Caco-2 (cell line): ENCODE data around the gene RRAD. TPM values are rescaled to one million over a fixed set of nuclear protein-coding genes. Genes with fewer than 3 reads are reported as not detected.

ENCODE experiments used
- BruUV-seq: library from RNA; stranded (reverse); fragments of 400-500 nt; replicated peaks from 2 replicates; lab custom pipeline; 2021; lab: Mats Ljungman, UMichigan
- CTCF ChIA-PET: fragments of 300-600 bp; sonication (Branson Sonifier 250); formaldehyde crosslinking; loops from one replicate; lab custom pipeline; 2022; ENCODE audit warnings: antibody characterized with exemption; lab: Charles Lee
- POLR2A ChIA-PET: fragments of 300-600 bp; sonication (Branson Sonifier 250); formaldehyde crosslinking; loops from one replicate; lab custom pipeline; 2022; ENCODE audit warnings: antibody characterized with exemption; lab: Charles Lee
- DNase-seq, 2 experiments: peaks; one replicate each; pipeline versions ENCODE4 v3.0.0 to v3.0.0-alpha.2; 2020 to 2022
- H3K27me3 ChIP-seq: replicated peaks from 2 replicates; pipeline ENCODE4 v1.6.0; 2011; ENCODE audit warnings: low read length; ENCODE audit not compliant: control insufficient read depth, insufficient read depth
- H3K36me3 ChIP-seq: 2 replicates; pipeline ENCODE4 v1.5.1; 2011; ENCODE audit warnings: low read length; ENCODE audit not compliant: control insufficient read depth, insufficient read depth
- H3K4me1 ChIP-seq: fragments of 250-450 bp; sonication (Bioruptor Pico); 2 replicates; pipeline ENCODE4 v1.5.1; 2020; ENCODE audit warnings: mild to moderate bottlenecking
- H3K4me3 ChIP-seq: 2 replicates; pipeline ENCODE4 v1.5.1; 2011; ENCODE audit warnings: low read depth, mild to moderate bottlenecking, control low read depth, low read length
- H3K9me3 ChIP-seq: fragments of 250-450 bp; sonication (Bioruptor Pico); 2 replicates; pipeline ENCODE4 v1.5.1; 2020; ENCODE audit warnings: mild to moderate bottlenecking, moderate library complexity
- H3K27ac Mint-ChIP-seq: one replicate; pipeline ENCODE4 v1.8.0; 2022; ENCODE audit warnings: mixed read lengths; ENCODE audit not compliant: unreplicated experiment
- H3K27me3 Mint-ChIP-seq: one replicate; pipeline ENCODE4 v1.8.0; 2022; ENCODE audit warnings: mixed read lengths; ENCODE audit not compliant: insufficient read depth, unreplicated experiment
- H3K36me3 Mint-ChIP-seq: one replicate; pipeline ENCODE4 v1.8.0; 2022; ENCODE audit warnings: mild to moderate bottlenecking, mixed read lengths; ENCODE audit not compliant: insufficient read depth, unreplicated experiment
- H3K4me1 Mint-ChIP-seq: one replicate; pipeline ENCODE4 v1.8.0; 2022; ENCODE audit warnings: low read depth, mixed read lengths; ENCODE audit not compliant: unreplicated experiment
- H3K4me3 Mint-ChIP-seq: one replicate; pipeline ENCODE4 v1.8.0; 2022; ENCODE audit warnings: mild to moderate bottlenecking, moderate library complexity, mixed read lengths; ENCODE audit not compliant: unreplicated experiment
- H3K9me3 Mint-ChIP-seq: one replicate; pipeline ENCODE4 v1.8.0; 2022; ENCODE audit warnings: mixed read lengths; ENCODE audit not compliant: unreplicated experiment
- intact Hi-C: fragments of 100-400 bp; cut with micrococcal nuclease; formaldehyde crosslinking; loops from one replicate; pipeline ENCODE4 v1.10.0; 2022; ENCODE audit not compliant: unreplicated experiment
- total RNA-seq: library from RNA; stranded (reverse); gene quantifications from 2 replicates; pipeline ENCODE4 v1.2.3, GENCODE V29; 2022
- TF ChIP-seq, protein P1 (sequence below), 2 experiments: fragments of 200-600 bp in 1 of 2; IDR thresholded peaks; 1 replicate in 1 of 2; 2 replicates in 1 of 2; pipeline versions ENCODE4 v1.5.1 to v1.8.0; 2011 to 2022; ENCODE audit warnings: antibody characterized with exemption in 1 of 2, control low read depth in 1 of 2, inconsistent platforms in 1 of 2, low read depth in 1 of 2, low read length in 1 of 2, mild to moderate bottlenecking in 1 of 2, moderate library complexity in 1 of 2; ENCODE audit not compliant: insufficient read depth in 1 of 2, severe bottlenecking in 1 of 2, unreplicated experiment in 1 of 2

The RRAD gene
- total RNA-seq, 1 experiment from 2014 or later, result 1.1 TPM

- CTCF ChIA-PET, result no interaction called here
- H3K27ac Mint-ChIP-seq, result no peak overlapping the region
- no peaks in the 10 kb centered on the region for H3K4me1 ChIP-seq
- peaks cover 4% of the 10 kb centered on the region for H3K27me3 Mint-ChIP-seq
- peaks cover 12% of the 10 kb centered on the region for H3K36me3 Mint-ChIP-seq
- H3K9me3 Mint-ChIP-seq, result no peaks in the 10 kb centered on the region
- POLR2A ChIA-PET, result no interaction called here
- H3K36me3 ChIP-seq, result no peaks in the 10 kb centered on the region
- intact Hi-C loops, result no loop called here
- H3K27me3 ChIP-seq, result no peaks in the 10 kb centered on the region
- H3K4me3 ChIP-seq, result no peak overlapping the region
- no peak for DNase-seq
- no peak overlapping the region for H3K4me3 Mint-ChIP-seq
- no TSS peak for BruUV-seq
- H3K9me3 ChIP-seq, result no peaks in the 10 kb centered on the region
- no peaks in the 10 kb centered on the region for H3K4me1 Mint-ChIP-seq
- TF ChIP-seq, protein P1, sequence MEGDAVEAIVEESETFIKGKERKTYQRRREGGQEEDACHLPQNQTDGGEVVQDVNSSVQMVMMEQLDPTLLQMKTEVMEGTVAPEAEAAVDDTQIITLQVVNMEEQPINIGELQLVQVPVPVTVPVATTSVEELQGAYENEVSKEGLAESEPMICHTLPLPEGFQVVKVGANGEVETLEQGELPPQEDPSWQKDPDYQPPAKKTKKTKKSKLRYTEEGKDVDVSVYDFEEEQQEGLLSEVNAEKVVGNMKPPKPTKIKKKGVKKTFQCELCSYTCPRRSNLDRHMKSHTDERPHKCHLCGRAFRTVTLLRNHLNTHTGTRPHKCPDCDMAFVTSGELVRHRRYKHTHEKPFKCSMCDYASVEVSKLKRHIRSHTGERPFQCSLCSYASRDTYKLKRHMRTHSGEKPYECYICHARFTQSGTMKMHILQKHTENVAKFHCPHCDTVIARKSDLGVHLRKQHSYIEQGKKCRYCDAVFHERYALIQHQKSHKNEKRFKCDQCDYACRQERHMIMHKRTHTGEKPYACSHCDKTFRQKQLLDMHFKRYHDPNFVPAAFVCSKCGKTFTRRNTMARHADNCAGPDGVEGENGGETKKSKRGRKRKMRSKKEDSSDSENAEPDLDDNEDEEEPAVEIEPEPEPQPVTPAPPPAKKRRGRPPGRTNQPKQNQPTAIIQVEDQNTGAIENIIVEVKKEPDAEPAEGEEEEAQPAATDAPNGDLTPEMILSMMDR (IDR thresholded peaks at IDR 0.05; ENCODE audit: insufficient read depth in 1 of 2, low read depth in 1 of 2, low read length in 1 of 2, severe bottlenecking in 1 of 2, unreplicated experiment in 1 of 2), result no peak
These were observed 43.5 kb upstream of the RRAD start for GRCh38 chr16:66968847-66969246.

DNA sequence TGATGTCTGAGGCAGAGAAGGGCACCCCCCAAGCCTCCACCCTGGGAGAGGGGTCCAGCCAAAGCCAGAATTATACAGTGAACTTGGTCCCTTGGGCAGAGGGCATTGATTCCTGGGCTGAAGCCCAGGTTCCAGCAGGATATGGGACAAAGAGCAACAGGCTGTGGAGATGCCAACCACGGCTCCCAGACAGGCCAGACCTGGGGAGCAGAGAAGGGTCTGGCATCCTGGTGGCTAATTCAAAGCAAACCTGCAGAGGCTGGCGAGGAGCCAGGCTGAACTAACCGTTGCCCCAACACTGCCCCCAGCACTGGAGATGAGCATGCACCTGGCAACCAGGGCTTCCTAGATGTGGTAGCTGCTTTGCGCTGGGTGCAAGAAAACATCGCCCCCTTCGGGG is 38.7 kb upstream of the RRAD start:
- intact Hi-C loops, result no loop called here

DNA sequence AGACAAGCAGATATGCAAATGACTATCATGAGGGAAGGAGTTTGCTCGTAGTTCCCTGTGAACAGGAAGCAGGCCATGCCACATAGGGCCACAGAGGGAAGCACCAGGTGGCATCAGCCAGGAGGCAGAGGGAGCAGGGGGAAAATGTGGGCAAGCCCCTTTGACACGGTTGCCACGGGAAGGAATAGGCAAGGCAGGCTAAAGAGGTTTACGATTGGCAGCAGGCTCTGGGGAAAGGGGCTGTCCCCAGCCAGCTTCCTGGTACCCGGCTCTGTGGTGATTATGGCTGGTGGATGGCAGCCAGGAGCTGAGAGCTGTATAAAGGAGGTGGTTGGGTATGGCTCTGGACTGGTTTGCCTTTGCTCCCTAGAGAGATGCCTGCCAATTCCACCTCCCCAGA is 36.6 kb upstream of the RRAD start:
- Histone ChIP-seq H3K4me3 (no peak overlapping the region), H3K4me1 (no peaks in the 10 kb centered on the region), H3K27me3 (no peaks in the 10 kb centered on the region), H3K36me3 (no peaks in the 10 kb centered on the region), H3K9me3 (no peaks in the 10 kb centered on the region)
- intact Hi-C loops, result no loop called here
- Mint-ChIP-seq H3K4me3 (no peak overlapping the region), H3K27ac (no peak overlapping the region), H3K27me3 (peaks cover 7% of the 10 kb centered on the region), H3K36me3 (peaks cover 6% of the 10 kb centered on the region), H3K9me3 (no peaks in the 10 kb centered on the region), H3K4me1 (no peaks in the 10 kb centered on the region)
- POLR2A ChIA-PET, result no interaction called here
- no peak for DNase-seq
- CTCF ChIA-PET, result no interaction called here
- TF ChIP-seq, protein P1 (IDR thresholded peaks at IDR 0.05; ENCODE audit: insufficient read depth in 1 of 2, low read depth in 1 of 2, low read length in 1 of 2, severe bottlenecking in 1 of 2, unreplicated experiment in 1 of 2), result no peak
- BruUV-seq, result no TSS peak

More for the DNA sequence above, 38.7 kb upstream of the RRAD start:
- H3K4me3 Mint-ChIP-seq, result no peak overlapping the region
- Histone ChIP-seq H3K9me3 (no peaks in the 10 kb centered on the region), H3K4me1 (no peaks in the 10 kb centered on the region), H3K27me3 (no peaks in the 10 kb centered on the region), H3K4me3 (no peak overlapping the region), H3K36me3 (no peaks in the 10 kb centered on the region)
- H3K4me1 Mint-ChIP-seq, result no peaks in the 10 kb centered on the region
- H3K9me3 Mint-ChIP-seq, result no peaks in the 10 kb centered on the region
- H3K27me3 Mint-ChIP-seq, result peaks cover 7% of the 10 kb centered on the region
- H3K36me3 Mint-ChIP-seq, result peaks cover 6% of the 10 kb centered on the region
- no peak for DNase-seq
- BruUV-seq, result no TSS peak
- ChIA-PET POLR2A (no interaction called here), CTCF (interaction anchor here (0.9 to 1.2 kb wide), 3 partner anchors 43 to 54 kb away, joined by 3 to 5 read pairs (median 4); no protein-coding TSS in a partner anchor)
- TF ChIP-seq, protein P1 (IDR thresholded peaks at IDR 0.05; ENCODE audit: insufficient read depth in 1 of 2, low read depth in 1 of 2, low read length in 1 of 2, severe bottlenecking in 1 of 2, unreplicated experiment in 1 of 2), result no peak
- H3K27ac Mint-ChIP-seq, result no peak overlapping the region
